Activated naive CD8-positive, alpha-beta T cell treated with anti-CD3 and anti-CD28 coated beads for 36 hours (primary cell): Measurements from ENCODE around the gene XYLT1. TPM values are rescaled to one million over a fixed set of nuclear protein-coding genes. Genes with fewer than 3 reads are reported as not detected.
"Not testable (repeated sequence)": the region's sequence is repeated elsewhere in the genome, so short reads cannot be mapped to it uniquely, and the experiment has no call there.

ENCODE experiments used
- DNase-seq: peaks from one replicate; pipeline ENCODE4 v3.0.0; 2021
- H3K27ac Mint-ChIP-seq: one replicate; pipeline ENCODE4 v1.8.0; 2022; ENCODE audit warnings: mild to moderate bottlenecking, moderate library complexity, mixed read lengths
- H3K27me3 Mint-ChIP-seq: one replicate; pipeline ENCODE4 v1.8.0; 2022; ENCODE audit warnings: mild to moderate bottlenecking, mixed read lengths
- H3K36me3 Mint-ChIP-seq: one replicate; pipeline ENCODE4 v1.8.0; 2021; ENCODE audit warnings: mild to moderate bottlenecking, mixed read lengths
- H3K4me1 Mint-ChIP-seq: one replicate; pipeline ENCODE4 v1.8.0; 2021; ENCODE audit warnings: mixed read lengths
- H3K4me3 Mint-ChIP-seq: one replicate; pipeline ENCODE4 v1.8.0; 2022; ENCODE audit warnings: mild to moderate bottlenecking, moderate library complexity, mixed read lengths
- H3K9me3 Mint-ChIP-seq: one replicate; pipeline ENCODE4 v1.8.0; 2022; ENCODE audit warnings: mixed read lengths
- total RNA-seq, 2 experiments: library from RNA; stranded (reverse); gene quantifications; one replicate each; pipeline ENCODE4 v1.2.3, GENCODE V29; 2021

The XYLT1 gene
- total RNA-seq, 2 experiments from 2014 or later, result 4.1 to 4.6 TPM

DNA sequence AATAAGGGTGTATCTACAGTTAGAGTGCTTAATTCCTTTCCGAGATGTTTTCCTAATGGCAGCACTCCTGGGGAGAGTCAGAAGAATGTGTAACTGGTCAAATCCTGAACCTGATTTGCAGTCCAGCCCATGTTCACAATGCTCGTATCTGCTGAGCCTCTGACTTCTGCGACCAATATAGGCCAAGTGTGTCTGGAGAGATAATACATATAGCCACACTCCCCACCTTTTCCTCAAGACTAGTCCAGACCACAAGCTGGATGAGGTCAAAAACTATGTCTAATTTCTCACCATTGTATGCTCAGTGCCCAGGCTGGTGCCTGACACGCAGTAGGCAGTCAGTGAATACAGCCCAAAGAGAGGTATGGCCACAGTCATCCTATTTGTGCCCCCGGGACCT is 58.0 kb downstream of the XYLT1 start:
- Mint-ChIP-seq H3K36me3 (peaks cover 13% of the 10 kb centered on the region), H3K4me1 (peaks cover 38% of the 10 kb centered on the region), H3K9me3 (peaks cover 2% of the 10 kb centered on the region), H3K27ac (no peak overlapping the region), H3K27me3 (no peaks in the 10 kb centered on the region), H3K4me3 (no peak overlapping the region)
- no peak for DNase-seq

DNA sequence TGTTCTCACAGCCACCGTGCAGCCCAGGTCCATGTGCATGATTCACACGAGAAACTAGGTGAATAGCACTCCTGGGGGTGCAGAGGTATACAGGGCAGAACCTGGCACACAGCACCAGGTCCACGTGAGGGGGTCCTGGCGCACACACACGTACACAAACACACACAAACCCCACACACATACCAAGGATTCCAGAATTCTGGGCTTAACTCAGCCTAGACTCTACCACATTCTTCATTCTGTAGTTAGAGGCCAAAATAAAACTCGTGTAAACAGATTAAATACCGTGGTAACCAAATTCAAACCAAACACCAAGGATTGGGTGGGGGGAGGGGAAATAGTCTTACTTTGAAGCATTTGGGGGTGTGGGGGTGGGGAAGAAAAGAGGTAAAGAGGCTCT is 58.5 kb downstream of the XYLT1 start:
- no peaks in the 10 kb centered on the region for H3K27me3 Mint-ChIP-seq
- H3K27ac Mint-ChIP-seq, result no peak overlapping the region
- H3K36me3 Mint-ChIP-seq, result peaks cover 7% of the 10 kb centered on the region
- H3K4me3 Mint-ChIP-seq, result no peak overlapping the region
- H3K9me3 Mint-ChIP-seq, result peaks cover 2% of the 10 kb centered on the region
- H3K4me1 Mint-ChIP-seq, result peaks cover 32% of the 10 kb centered on the region
- DNase-seq, result no peak

DNA sequence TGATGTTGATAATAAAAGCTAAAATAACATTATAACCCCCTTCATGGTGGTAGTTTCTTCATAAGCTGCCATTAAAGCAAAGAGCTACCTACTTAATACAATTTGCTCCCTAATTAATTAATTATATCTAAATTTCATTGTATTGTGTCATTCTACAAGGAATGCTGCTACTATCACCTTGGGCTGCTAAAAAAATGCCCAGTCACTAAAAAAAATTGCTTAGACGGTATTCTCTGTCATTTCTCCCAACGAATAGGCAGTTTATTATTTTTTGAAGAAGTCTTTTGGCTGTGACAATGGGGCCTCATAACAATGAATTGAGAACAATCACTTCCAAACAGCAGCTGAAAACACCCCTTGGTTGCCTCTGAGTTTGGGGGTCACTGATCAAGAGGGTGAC is 59.5 kb downstream of the XYLT1 start:
- Mint-ChIP-seq H3K4me1 (peaks cover 23% of the 10 kb centered on the region), H3K9me3 (peaks cover 2% of the 10 kb centered on the region), H3K36me3 (peaks cover 7% of the 10 kb centered on the region), H3K4me3 (no peak overlapping the region), H3K27me3 (no peaks in the 10 kb centered on the region), H3K27ac (no peak overlapping the region)
- no peak for DNase-seq

DNA sequence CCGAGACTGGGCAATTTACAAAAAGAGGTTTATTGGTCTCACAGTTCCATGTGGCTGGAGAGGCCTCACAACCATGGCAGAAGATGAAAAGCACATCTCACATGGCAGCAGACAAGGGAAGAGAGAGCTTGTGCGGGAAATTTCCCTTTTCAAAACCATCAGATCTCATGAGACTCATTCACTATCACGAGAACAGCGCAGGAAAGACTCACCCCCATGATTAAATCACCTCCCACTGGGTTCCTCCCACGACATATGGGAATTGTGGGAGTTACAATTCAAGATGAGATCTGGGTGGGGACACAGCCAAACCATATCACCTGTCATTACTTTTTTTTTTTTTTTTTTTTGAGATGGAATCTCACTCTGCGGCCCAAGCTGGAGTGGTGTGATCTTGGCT is 60.4 kb downstream of the XYLT1 start:
- not testable (repeated sequence) for H3K9me3 Mint-ChIP-seq, H3K36me3 Mint-ChIP-seq

GRCh38 chr16:17409894-17410293 is 60.9 kb downstream of the XYLT1 start:
- DNase-seq, result no peak
- Mint-ChIP-seq H3K36me3 (peaks cover 7% of the 10 kb centered on the region), H3K4me1 (peaks cover 11% of the 10 kb centered on the region), H3K4me3 (no peak overlapping the region), H3K9me3 (peaks cover 2% of the 10 kb centered on the region), H3K27ac (no peak overlapping the region), H3K27me3 (no peaks in the 10 kb centered on the region)

More for the DNA sequence above, 60.4 kb downstream of the XYLT1 start:
- not testable (repeated sequence) for H3K4me3 Mint-ChIP-seq, DNase-seq, H3K27ac Mint-ChIP-seq, H3K27me3 Mint-ChIP-seq
- H3K4me1 Mint-ChIP-seq, result peaks cover 14% of the 10 kb centered on the region

DNA sequence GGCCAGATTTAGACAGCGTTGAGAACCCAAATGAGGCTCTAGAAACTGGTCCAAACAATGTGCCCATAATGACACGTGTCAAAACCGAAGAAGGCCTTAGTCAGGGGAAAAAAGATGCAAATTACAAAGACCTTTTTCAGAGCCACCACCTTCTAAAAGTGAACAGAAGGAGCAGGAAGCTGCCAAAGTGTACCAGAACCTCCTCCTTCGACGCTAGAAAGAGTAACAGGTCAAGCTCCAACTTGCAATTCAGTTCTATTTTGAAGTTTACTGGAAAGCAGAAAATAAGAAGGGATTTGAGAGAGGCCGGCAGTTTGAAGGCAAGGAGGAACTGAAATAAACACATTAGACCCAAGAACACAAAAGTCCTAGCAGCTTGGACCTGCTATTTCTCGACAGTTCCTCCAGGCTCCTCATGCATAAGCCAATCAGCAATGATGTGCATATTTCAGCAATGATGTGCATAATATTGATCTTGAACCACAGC is 61.8 kb downstream of the XYLT1 start:
- Mint-ChIP-seq H3K4me1 (peaks cover 4% of the 10 kb centered on the region), H3K27ac (no peak overlapping the region), H3K9me3 (peaks cover 2% of the 10 kb centered on the region), H3K27me3 (no peaks in the 10 kb centered on the region), H3K4me3 (no peak overlapping the region), H3K36me3 (peaks cover 7% of the 10 kb centered on the region)
- no peak for DNase-seq

GRCh38 chr16:17408296-17408695 is 62.5 kb downstream of the XYLT1 start:
- H3K27ac Mint-ChIP-seq, result no peak overlapping the region
- DNase-seq, result no peak
- peaks cover 2% of the 10 kb centered on the region for H3K9me3 Mint-ChIP-seq
- no peak overlapping the region for H3K4me3 Mint-ChIP-seq
- no peaks in the 10 kb centered on the region for H3K27me3 Mint-ChIP-seq
- peaks cover 7% of the 10 kb centered on the region for H3K36me3 Mint-ChIP-seq
- H3K4me1 Mint-ChIP-seq, result peaks cover 9% of the 10 kb centered on the region

DNA sequence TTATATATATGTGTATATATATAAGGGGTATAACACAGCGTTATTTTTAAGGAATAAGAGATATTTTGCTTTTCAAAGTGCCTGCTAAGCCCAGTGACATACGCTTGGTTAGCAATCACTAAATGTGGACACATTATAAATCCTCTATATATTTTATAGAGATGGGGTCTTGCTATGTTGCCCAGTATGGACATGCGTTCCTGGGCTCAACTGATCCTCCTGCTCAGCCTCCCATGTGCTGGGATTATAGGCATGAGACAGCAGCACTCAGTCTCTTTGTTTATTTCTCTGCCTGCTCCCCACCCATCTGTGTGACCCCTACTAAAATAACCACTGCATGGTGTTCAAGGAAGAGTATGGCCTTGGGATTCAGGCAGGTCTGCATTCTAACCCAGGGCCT is 63.4 kb downstream of the XYLT1 start:
- no peak for DNase-seq
- Mint-ChIP-seq H3K27ac (no peak overlapping the region), H3K4me1 (peaks cover 13% of the 10 kb centered on the region), H3K27me3 (no peaks in the 10 kb centered on the region), H3K36me3 (peaks cover 4% of the 10 kb centered on the region), H3K9me3 (peaks cover 2% of the 10 kb centered on the region), H3K4me3 (no peak overlapping the region)

DNA sequence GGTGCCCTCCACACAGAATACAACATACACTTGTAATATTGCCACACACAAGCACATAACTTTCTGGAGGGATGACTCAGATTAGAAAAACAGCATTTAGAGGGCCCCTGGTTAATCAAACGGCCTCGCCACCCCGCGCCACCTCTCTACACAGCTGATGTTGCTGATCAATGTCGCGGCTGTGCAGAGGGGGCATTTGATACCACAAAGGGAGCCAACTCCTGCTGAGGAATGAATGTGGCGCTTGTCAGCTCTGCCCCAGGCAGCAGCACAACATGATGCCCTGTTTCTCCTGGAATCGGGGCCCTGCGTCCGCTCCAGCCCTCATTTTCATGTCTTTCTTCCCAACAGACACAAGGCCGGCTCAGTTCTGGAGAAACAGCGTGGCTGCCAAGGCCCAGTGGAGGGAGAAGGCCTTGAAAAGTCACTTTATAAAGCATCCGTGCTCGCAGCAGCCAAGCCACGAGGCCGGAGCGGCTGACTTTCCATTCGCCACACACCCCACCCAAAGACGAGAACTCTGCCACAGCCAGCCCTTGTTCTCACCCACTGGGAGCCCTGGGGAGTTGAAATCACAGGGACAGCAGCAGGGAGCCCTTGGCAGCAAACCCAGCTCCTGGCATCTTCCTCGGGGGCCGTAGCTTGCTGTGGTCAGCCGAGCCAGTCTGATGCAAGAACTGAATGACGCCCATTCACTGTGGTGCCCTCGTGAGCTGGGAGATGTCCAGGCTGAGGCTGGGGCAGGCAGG is 65.6 kb downstream of the XYLT1 start:
- Mint-ChIP-seq H3K9me3 (peaks cover 2% of the 10 kb centered on the region), H3K27ac (no peak overlapping the region), H3K4me3 (no peak overlapping the region), H3K4me1 (peaks cover 19% of the 10 kb centered on the region), H3K27me3 (no peaks in the 10 kb centered on the region), H3K36me3 (peaks cover 2% of the 10 kb centered on the region)
- no peak for DNase-seq

- peaks cover 2% of the 10 kb centered on the region for H3K9me3 Mint-ChIP-seq
- H3K27ac Mint-ChIP-seq, result no peak overlapping the region
- DNase-seq, result no peak
- peaks cover 16% of the 10 kb centered on the region for H3K4me1 Mint-ChIP-seq
- no peak overlapping the region for H3K4me3 Mint-ChIP-seq
- H3K27me3 Mint-ChIP-seq, result no peaks in the 10 kb centered on the region
- H3K36me3 Mint-ChIP-seq, result peaks cover 1% of the 10 kb centered on the region
These were observed 66.8 kb downstream of the XYLT1 start for GRCh38 chr16:17403859-17404545.

GRCh38 chr16:17403156-17403809 is 67.5 kb downstream of the XYLT1 start:
- no peaks in the 10 kb centered on the region for H3K27me3 Mint-ChIP-seq
- no peak overlapping the region for H3K4me3 Mint-ChIP-seq
- no peaks in the 10 kb centered on the region for H3K36me3 Mint-ChIP-seq
- H3K4me1 Mint-ChIP-seq, result peaks cover 15% of the 10 kb centered on the region
- no peak overlapping the region for H3K27ac Mint-ChIP-seq
- DNase-seq, result no peak
- peaks cover 2% of the 10 kb centered on the region for H3K9me3 Mint-ChIP-seq

DNA sequence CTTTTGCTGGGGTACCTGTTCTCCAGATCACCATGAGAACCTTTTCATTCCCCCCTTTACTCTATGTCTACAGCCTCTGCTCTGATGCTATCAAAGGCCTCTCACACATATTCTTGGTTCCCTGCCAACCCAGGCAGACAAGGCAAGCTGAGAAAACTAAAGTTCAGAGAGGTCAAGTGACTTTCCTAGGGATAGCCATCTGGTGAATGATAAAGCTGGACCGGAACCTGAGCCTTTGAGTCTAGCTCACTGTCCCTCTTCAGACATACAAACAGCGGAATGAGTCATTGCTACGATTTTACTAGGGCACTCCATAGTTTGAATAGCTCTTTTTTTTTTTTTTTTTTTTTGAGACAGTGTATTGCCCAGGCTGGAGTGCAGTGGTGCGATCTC is 73.3 kb downstream of the XYLT1 start:
- no peak overlapping the region for H3K27ac Mint-ChIP-seq
- peaks cover 26% of the 10 kb centered on the region for H3K4me1 Mint-ChIP-seq
- H3K4me3 Mint-ChIP-seq, result no peak overlapping the region
- no peak for DNase-seq
- H3K27me3 Mint-ChIP-seq, result no peaks in the 10 kb centered on the region
- peaks cover 8% of the 10 kb centered on the region for H3K36me3 Mint-ChIP-seq
- peaks cover 5% of the 10 kb centered on the region for H3K9me3 Mint-ChIP-seq

DNA sequence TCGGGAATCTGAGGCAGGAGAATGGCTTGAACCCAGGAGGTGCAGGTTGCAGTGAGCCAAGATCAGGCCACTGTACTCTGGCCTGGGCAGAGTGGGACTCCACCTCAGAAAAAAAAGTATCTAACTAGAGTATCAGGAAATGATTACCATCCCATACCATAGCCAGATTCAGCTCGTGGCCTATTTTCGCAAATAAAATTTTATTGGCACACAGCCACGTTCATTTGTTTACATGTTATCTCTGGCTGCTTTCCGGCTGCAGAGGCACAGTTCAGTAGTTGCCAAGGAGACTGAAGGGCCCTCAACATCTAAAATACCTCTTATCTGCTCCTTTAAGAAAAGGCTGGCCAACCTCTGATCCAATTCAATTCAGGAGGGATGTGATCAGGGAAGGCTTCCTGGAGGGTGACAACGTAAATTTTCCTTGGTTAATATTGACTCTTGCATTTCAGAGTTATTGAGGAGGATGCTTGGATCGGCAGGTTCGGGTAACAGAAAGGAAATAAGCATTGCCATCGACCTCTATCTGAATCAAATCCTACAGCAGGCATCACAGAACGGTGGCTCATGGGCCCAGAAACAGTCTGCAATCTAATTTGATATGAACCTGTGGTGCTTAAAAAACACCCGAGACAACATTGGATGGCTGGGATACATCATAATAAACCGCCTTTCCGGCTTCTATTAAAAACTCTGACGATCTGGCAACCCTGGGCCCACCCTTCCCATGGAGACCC is 73.8 kb downstream of the XYLT1 start:
- no peaks in the 10 kb centered on the region for H3K27me3 Mint-ChIP-seq
- DNase-seq, result no peak
- no peak overlapping the region for H3K4me3 Mint-ChIP-seq
- H3K4me1 Mint-ChIP-seq, result peaks cover 27% of the 10 kb centered on the region
- peaks cover 12% of the 10 kb centered on the region for H3K36me3 Mint-ChIP-seq
- H3K9me3 Mint-ChIP-seq, result peaks cover 5% of the 10 kb centered on the region
- H3K27ac Mint-ChIP-seq, result no peak overlapping the region

DNA sequence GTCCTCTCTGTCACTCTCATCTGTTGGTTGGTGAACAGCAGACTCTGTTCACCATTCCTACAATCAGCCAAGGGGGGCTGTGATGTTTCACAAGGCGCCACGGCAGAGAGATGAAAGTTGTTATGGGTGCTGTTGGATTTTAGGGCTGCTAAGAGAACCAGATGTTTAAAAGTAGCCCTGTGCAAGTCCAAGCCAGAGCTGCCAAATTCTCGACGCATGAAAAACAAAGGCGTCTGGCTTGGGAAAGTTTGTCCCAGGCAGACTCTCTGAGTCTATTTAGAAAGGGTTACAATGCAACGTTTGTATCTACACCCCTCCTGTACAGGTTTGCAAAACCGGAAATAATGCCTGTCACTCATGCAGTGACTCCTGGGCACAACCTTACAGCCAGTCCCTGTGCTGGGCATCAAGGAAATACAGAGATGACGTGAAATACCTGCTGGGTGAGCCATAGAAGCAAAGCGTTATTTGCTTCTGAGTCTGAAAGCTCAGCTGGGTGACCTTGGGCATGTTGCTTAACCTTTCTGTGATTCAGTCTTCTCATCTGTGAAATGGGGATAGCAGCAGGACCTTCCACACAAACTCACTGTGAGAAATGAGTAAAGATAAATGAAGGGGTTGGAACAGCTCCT is 74.8 kb downstream of the XYLT1 start:
- H3K27ac Mint-ChIP-seq, result no peak overlapping the region
- H3K36me3 Mint-ChIP-seq, result peaks cover 12% of the 10 kb centered on the region
- H3K27me3 Mint-ChIP-seq, result no peaks in the 10 kb centered on the region
- peaks cover 25% of the 10 kb centered on the region for H3K4me1 Mint-ChIP-seq
- H3K4me3 Mint-ChIP-seq, result no peak overlapping the region
- no peak for DNase-seq
- H3K9me3 Mint-ChIP-seq, result peaks cover 7% of the 10 kb centered on the region
